ENCODE data around the gene BCL7A. TPM values are rescaled to one million over a fixed set of nuclear protein-coding genes. Genes with fewer than 3 reads are reported as not detected.

The BCL7A gene
- total RNA-seq, 1 donor from 2014 or later = 13.0 TPM

- Mint-ChIP-seq H3K36me3 (ENCODE audit: low read depth) (peaks cover 2% of the 10 kb centered on the region), H3K4me3 (peak overlapping the region; percentile 61), H3K27ac (no peak overlapping the region), H3K9me3 (no peaks in the 10 kb centered on the region), H3K27me3 (ENCODE audit: insufficient read depth) (peaks cover 21% of the 10 kb centered on the region), H3K4me1 (ENCODE audit: low read depth) (peaks cover 17% of the 10 kb centered on the region)
- intact Hi-C loops (cut with micrococcal nuclease) = no loop called here
- DNase-seq (ENCODE audit: low spot score) = peak; percentile 15
Observed at GRCh38 chr12:122006186-122006926, 15.3 kb upstream of the BCL7A start.

GRCh38 chr12:122009741-122010140 lies 11.9 kb upstream of the BCL7A start:
- intact Hi-C loops (cut with micrococcal nuclease) = no loop called here
- Mint-ChIP-seq H3K27ac (no peak overlapping the region), H3K27me3 (ENCODE audit: insufficient read depth) (peaks cover 10% of the 10 kb centered on the region), H3K4me1 (ENCODE audit: low read depth) (peaks cover 17% of the 10 kb centered on the region), H3K36me3 (ENCODE audit: low read depth) (peaks cover 2% of the 10 kb centered on the region), H3K4me3 (no peak overlapping the region), H3K9me3 (no peaks in the 10 kb centered on the region)
- DNase-seq (ENCODE audit: low spot score) = no peak

- H3K4me1 Mint-ChIP-seq (ENCODE audit: low read depth) = peaks cover 5% of the 10 kb centered on the region
- no peak overlapping the region for H3K27ac Mint-ChIP-seq
- H3K4me3 Mint-ChIP-seq = no peak overlapping the region
- peaks cover 5% of the 10 kb centered on the region for H3K27me3 Mint-ChIP-seq (ENCODE audit: insufficient read depth)
- no peak for DNase-seq (ENCODE audit: low spot score)
- intact Hi-C loops (cut with micrococcal nuclease) = no loop called here
- H3K9me3 Mint-ChIP-seq = no peaks in the 10 kb centered on the region
- H3K36me3 Mint-ChIP-seq (ENCODE audit: low read depth) = no peaks in the 10 kb centered on the region
Observed at GRCh38 chr12:122012184-122012583, 9.5 kb upstream of the BCL7A start.

GRCh38 chr12:122013136-122013535 lies 8.5 kb upstream of the BCL7A start:
- H3K4me3 Mint-ChIP-seq = no peak overlapping the region
- peaks cover 5% of the 10 kb centered on the region for H3K27me3 Mint-ChIP-seq (ENCODE audit: insufficient read depth)
- no peaks in the 10 kb centered on the region for H3K4me1 Mint-ChIP-seq (ENCODE audit: low read depth)
- DNase-seq (ENCODE audit: low spot score) = no peak
- intact Hi-C loops (cut with micrococcal nuclease) = no loop called here
- no peaks in the 10 kb centered on the region for H3K36me3 Mint-ChIP-seq (ENCODE audit: low read depth)
- no peak overlapping the region for H3K27ac Mint-ChIP-seq
- peaks cover under 1% of the 10 kb centered on the region for H3K9me3 Mint-ChIP-seq

GRCh38 chr12:122013791-122014590 lies 7.7 kb upstream of the BCL7A start:
- H3K27ac Mint-ChIP-seq = no peak overlapping the region
- H3K4me3 Mint-ChIP-seq = no peak overlapping the region
- DNase-seq (ENCODE audit: low spot score) = no peak
- peaks cover 8% of the 10 kb centered on the region for H3K9me3 Mint-ChIP-seq
- no peaks in the 10 kb centered on the region for H3K36me3 Mint-ChIP-seq (ENCODE audit: low read depth)
- no peaks in the 10 kb centered on the region for H3K4me1 Mint-ChIP-seq (ENCODE audit: low read depth)
- H3K27me3 Mint-ChIP-seq (ENCODE audit: insufficient read depth) = peaks cover 13% of the 10 kb centered on the region
- intact Hi-C loops (cut with micrococcal nuclease) = no loop called here

GRCh38 chr12:122014781-122015180 lies 6.9 kb upstream of the BCL7A start:
- intact Hi-C loops (cut with micrococcal nuclease) = no loop called here
- Mint-ChIP-seq H3K36me3 (ENCODE audit: low read depth) (no peaks in the 10 kb centered on the region), H3K4me1 (ENCODE audit: low read depth) (no peaks in the 10 kb centered on the region), H3K4me3 (no peak overlapping the region), H3K27me3 (ENCODE audit: insufficient read depth) (peaks cover 19% of the 10 kb centered on the region), H3K27ac (no peak overlapping the region), H3K9me3 (peaks cover 10% of the 10 kb centered on the region)
- DNase-seq (ENCODE audit: low spot score) = no peak

GRCh38 chr12:122018457-122018856 lies 3.2 kb upstream of the BCL7A start:
- H3K9me3 Mint-ChIP-seq = peaks cover 10% of the 10 kb centered on the region
- no peak overlapping the region for H3K4me3 Mint-ChIP-seq
- no peak overlapping the region for H3K27ac Mint-ChIP-seq

GRCh38 chr12:122018937-122019336 lies 2.7 kb upstream of the BCL7A start:
- H3K27me3 Mint-ChIP-seq (ENCODE audit: insufficient read depth) = peaks cover 32% of the 10 kb centered on the region
- no peak overlapping the region for H3K4me3 Mint-ChIP-seq
- no peak for DNase-seq (ENCODE audit: low spot score)
- peaks cover 10% of the 10 kb centered on the region for H3K9me3 Mint-ChIP-seq
- peaks cover 13% of the 10 kb centered on the region for H3K4me1 Mint-ChIP-seq (ENCODE audit: low read depth)
- no peak overlapping the region for H3K27ac Mint-ChIP-seq
- peaks cover 4% of the 10 kb centered on the region for H3K36me3 Mint-ChIP-seq (ENCODE audit: low read depth)
- intact Hi-C loops (cut with micrococcal nuclease) = no loop called here

More at GRCh38 chr12:122018457-122018856, 3.2 kb upstream of the BCL7A start:
- intact Hi-C loops (cut with micrococcal nuclease) = no loop called here
- Mint-ChIP-seq H3K36me3 (ENCODE audit: low read depth) (peaks cover 4% of the 10 kb centered on the region), H3K4me1 (ENCODE audit: low read depth) (peaks cover 12% of the 10 kb centered on the region), H3K27me3 (ENCODE audit: insufficient read depth) (peaks cover 32% of the 10 kb centered on the region)
- DNase-seq (ENCODE audit: low spot score) = no peak

- Mint-ChIP-seq H3K27me3 (ENCODE audit: insufficient read depth) (peaks cover 32% of the 10 kb centered on the region), H3K27ac (peak overlapping the region; percentile 65), H3K4me3 (peak overlapping the region; percentile 87), H3K4me1 (ENCODE audit: low read depth) (peaks cover 13% of the 10 kb centered on the region), H3K36me3 (ENCODE audit: low read depth) (peaks cover 4% of the 10 kb centered on the region), H3K9me3 (peaks cover 10% of the 10 kb centered on the region)
- DNase-seq (ENCODE audit: low spot score) = no peak
- intact Hi-C loops (cut with micrococcal nuclease) = loop anchor here (5.0 kb wide), 1 partner anchor 62 kb away; no protein-coding TSS in a partner anchor
Observed at GRCh38 chr12:122020795-122021192, 890 bp upstream of the BCL7A start.

- Mint-ChIP-seq H3K27ac (peak overlapping the region; percentile 65), H3K27me3 (ENCODE audit: insufficient read depth) (peaks cover 32% of the 10 kb centered on the region), H3K36me3 (ENCODE audit: low read depth) (peaks cover 4% of the 10 kb centered on the region), H3K9me3 (peaks cover 10% of the 10 kb centered on the region), H3K4me1 (ENCODE audit: low read depth) (peaks cover 13% of the 10 kb centered on the region), H3K4me3 (peak overlapping the region; percentile 87)
- no peak for DNase-seq (ENCODE audit: low spot score)
- intact Hi-C loops (cut with micrococcal nuclease) = loop anchor here (5.0 kb wide), 1 partner anchor 61 kb away; no protein-coding TSS in a partner anchor
Observed at GRCh38 chr12:122021193-122021821, 377 bp upstream of the BCL7A start.

- H3K4me1 Mint-ChIP-seq (ENCODE audit: low read depth) = peaks cover 13% of the 10 kb centered on the region
- H3K4me3 Mint-ChIP-seq = peak overlapping the region; percentile 76
- DNase-seq (ENCODE audit: low spot score) = peak; percentile 31
- peaks cover 32% of the 10 kb centered on the region for H3K27me3 Mint-ChIP-seq (ENCODE audit: insufficient read depth)
- peak overlapping the region; percentile 65 for H3K27ac Mint-ChIP-seq
- peaks cover 4% of the 10 kb centered on the region for H3K36me3 Mint-ChIP-seq (ENCODE audit: low read depth)
- peaks cover 10% of the 10 kb centered on the region for H3K9me3 Mint-ChIP-seq
- intact Hi-C loops (cut with micrococcal nuclease) = loop anchor here (1.0 to 5.0 kb wide), 3 partner anchors 30 to 104 kb away; partner anchors contain the start of gene CFAP251
Observed at GRCh38 chr12:122022393-122023338, 982 bp downstream of the BCL7A start.
